Left renal pelvis (tissue), 4 donors: ENCODE data around the gene RNPEPL1. TPM values are rescaled to one million over a fixed set of nuclear protein-coding genes. Genes with fewer than 3 reads are reported as not detected.
"Not testable (repeated sequence)": the region's sequence is repeated elsewhere in the genome, so short reads cannot be mapped to it uniquely, and the experiment has no call there.

Source experiments
- DNase-seq, 4 donors: peaks; one replicate each; pipeline ENCODE4 v3.0.0-alpha.2; 2013; ENCODE audit warnings: low read depth in 4 of 4, low spot score in 3 of 4
- polyA plus RNA-seq, 4 donors: library from polyadenylated mRNA; unstranded; fragments of 120-200 nt; gene quantifications; one replicate each; pipeline ENCODE4 v1.2.1, GENCODE V29; 2013; ENCODE audit not compliant: insufficient read length in 4 of 4

Gene RNPEPL1
- polyA plus RNA-seq, 4 donors, result 16.7 to 33.8 (median 25.1) TPM

DNA sequence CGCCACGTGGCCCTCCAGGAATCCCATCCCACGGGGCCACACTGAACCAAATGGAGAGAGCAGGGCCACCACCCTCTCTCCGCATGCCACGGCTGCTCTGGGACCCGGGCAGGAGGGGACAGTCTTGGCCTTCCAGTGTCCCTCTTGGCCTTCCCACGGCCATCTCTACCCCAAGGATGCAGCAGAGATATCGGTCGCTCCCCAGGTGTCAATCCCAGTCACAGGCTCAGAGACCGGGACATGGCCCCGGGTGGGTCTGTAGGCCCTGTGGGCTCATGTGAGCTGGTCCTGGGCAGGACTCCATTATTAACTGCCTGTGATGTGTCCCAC lies 33.5 kb downstream of the RNPEPL1 start:
- DNase-seq, result no peak

DNA sequence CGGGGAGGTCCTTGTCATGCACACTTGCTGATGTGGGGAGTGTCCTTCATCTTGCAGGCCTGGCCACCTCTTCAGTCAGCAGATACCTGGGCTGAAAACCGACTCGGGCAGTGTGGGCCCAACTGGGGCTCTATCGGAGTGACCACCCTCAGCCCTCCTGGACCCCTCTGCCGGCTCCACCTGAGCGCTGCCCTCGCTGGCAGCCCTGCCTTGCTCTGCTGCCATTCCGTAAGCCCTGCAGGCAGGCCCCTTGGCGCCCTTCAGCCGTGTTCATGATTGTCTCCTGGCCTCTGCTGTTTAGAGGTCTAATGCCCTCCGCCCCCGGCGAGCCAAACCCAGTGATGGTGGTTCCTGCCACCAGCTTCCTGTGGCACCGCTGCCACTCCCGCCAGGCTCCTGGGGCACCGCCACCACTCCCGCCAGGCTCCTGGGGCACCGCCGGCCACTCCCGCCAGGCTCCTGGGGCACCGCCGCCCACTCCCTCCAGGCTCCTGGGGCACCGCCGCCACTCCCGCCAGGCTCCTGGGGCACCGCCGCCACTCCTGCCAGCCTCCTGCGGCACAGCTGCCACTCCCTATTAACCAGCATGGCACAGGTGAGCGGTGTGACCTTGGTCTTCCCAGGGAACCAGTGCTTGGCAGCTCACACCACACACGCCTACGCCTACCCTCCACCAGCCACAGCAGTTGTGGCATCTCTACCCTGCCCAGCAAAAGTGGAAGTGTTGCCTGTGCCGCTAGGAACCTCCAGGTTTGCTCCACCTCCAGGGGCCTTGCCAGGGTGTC lies 34.2 kb downstream of the RNPEPL1 start:
- no peak for DNase-seq

DNA sequence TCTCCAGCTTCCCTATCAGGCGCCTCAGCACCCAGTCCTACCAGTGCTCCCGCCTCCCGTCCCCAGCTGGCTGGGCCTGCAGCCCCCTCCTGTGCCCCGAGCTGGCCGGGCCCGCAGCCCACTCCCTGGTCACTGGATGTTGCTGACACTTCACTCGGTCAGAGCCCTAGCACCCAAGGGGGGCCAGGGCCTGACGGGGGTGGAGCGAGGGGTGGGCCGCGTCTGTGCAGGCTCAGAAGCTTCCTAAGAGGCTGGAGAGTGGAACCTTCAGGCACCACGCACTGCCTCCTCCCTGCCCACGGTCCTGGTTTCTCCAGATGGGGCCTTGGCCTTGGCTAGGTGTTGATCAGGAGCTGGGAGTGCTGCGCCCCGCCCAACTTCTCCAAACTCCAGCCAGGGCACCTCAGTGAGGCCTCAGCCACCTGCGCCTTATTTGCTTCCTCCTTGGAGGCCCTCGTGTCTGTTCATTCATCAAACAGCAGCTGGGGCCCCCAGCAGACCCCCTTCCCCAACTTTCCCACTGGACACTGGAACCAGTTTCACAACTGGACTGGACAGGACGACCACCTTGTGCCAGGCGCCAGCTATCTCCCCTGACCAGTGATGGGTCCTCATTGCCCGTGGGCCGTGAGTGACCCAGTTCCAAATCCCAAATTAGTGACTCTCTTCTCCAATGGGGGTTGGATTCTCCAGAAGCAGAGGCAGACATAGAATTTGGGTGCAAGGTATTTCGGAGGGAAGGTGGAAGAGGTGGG lies 35.0 kb downstream of the RNPEPL1 start:
- no peak for DNase-seq

DNA sequence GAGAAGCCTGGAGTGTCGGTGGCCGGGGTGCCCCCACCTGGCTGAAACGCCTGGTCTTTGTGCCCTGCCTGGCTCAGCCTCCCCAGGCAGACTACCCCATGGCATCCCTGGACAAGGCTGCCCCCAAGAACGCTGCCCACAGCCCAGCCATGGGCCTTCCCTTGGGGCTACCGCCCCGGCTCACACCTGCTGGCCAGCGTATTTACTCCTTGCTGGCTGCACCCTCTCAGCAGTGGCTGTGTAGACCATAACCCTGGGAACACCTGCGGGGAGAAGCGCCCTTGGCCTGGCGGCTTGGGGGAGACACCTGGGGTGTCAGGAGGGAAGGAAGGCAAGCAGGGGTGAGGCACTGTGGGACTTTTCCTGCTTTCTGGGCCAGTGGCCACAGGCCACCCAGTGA lies 35.6 kb downstream of the RNPEPL1 start:
- no peak for DNase-seq

DNA sequence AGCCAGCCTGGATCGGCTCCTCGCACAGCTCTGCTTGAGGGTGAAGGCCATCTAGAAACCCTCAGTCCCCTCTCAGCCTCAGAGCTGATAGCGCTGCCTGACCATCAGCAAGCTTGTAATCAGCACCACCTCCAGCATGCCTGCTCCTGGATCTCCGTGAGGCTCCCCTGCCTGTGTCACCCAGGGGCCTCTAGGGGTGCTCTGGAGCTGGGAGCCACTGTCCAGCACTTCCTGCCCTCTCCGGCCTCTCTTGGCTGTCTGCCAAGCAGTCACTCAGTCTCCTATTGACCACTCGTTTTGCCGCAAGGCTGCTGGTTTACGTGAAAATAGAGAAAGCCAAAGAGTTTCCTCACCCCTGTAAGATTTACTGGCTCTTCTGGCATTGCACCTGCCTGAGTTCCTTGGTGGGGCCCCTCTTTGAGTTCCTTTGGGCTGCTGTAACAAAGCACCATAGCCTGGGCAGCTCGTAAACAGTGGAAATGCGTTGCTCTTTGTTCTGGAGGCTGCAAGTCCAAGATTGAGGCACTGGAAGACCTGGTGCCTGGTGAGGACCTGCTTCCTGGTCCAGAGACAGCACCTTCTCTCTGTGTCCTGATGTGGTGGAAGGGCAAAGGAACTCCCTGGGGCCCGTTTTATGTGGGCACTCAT lies 36.1 kb downstream of the RNPEPL1 start:
- peak in 3 of 4 donors; percentile 39 to 59 (median 58) for DNase-seq

DNA sequence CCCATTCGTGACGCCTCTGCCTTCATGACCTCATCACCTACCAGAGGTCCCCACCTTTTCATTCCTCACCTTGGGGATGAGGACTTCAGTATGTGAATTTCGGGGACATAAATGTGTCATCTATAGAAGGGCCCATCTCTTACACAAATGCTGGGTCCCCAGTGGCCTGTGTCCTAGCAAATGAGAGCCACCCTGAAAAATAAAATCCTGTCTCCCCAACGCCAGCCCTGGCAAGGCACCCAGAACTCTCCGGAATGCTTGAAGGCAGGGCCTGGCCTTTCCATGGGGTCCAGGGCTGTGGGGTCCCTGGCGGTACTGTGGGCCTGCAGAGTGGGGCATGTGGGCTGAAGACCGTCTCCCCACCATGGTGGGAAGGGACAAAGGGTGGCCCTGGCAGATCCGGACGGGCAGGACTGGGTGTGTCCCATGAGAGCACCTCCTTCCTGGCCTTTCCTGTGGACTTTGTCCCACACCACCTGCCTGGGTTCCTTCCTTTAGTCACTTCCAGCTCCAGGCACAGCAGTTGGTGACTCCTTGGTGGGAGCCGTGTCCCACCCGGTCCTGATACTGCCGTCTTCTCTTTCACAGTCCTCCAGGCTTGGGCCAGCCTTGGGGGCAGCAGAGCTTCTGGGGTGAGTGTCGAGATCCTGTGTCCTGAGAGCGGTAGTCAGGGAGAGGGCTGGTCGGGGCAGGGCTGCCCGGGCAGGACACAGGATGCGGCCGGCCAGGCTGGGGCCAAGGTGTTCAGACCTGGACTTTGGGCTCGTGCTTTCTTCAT lies 36.8 kb downstream of the RNPEPL1 start:
- DNase-seq, result no peak

DNA sequence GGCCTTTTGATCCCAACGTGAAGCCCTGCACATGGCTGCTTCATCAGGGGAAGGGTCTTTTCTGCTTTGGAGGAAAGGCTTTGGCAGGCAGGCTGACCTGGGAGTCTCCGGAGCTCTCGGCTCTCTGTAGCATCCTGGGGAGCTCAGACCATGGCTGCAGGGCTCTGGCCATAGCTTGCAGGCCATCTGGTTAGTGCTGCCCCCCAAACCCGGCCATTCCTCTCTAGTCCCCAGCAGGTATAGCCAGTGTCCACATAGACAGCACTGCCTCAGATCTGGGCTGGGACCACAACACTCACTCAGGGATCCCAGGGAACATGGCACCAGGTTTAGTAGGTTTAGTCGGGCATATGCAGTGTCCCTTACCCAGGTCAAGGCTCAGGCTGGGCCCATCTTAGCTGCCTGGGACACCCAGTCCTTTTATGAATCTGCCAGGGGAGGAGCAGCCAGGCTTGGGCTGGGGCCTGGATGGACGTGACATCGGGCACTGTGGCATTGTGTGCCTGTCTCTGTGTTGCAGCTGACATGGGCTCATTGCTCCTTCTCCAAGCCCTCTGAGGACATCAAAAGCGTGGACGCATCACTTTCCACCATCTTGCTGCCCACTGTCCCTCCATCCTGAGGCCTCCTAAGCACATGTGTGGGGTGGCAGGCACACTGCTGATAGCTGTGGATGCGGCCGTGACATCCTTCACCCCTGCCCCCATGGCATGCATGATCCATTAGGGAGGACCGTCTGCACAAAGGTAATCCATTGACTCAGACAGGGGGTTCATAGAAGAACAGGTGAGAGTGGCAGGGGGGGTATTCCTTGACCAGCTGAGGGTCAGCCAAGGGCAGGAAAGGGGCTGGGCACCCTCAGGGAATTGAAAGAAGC lies 37.8 kb downstream of the RNPEPL1 start:
- DNase-seq, result no peak

DNA sequence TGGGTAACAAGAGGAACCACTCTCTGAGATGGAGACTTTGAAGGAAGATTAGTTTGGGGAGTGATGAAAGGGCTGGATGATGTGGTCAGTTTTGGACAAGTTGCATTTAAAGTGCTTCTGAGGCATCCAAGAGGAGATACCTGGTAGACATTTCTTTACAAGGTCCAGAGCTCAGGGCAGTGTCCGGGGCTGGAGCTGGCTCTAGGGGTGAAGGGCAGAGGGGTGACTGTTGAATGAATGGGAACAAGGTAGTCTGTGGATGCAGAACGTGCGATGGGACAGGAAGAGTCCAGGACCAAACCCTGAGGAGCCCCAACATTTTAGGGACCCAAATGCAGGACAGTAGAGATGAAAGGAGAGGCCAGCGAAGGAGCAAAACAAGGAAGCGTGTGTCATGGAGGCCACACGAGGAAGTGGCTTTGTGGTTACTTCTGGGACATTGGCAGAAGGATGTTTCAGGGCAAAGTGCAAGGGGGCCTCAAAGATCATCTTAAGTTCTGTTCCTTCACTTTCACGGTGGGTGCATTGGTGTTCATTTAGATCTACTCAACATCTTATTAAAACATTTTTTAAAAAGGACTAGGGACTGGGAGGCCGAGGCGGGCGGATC lies 43.4 kb downstream of the RNPEPL1 start:
- DNase-seq, result no peak

DNA sequence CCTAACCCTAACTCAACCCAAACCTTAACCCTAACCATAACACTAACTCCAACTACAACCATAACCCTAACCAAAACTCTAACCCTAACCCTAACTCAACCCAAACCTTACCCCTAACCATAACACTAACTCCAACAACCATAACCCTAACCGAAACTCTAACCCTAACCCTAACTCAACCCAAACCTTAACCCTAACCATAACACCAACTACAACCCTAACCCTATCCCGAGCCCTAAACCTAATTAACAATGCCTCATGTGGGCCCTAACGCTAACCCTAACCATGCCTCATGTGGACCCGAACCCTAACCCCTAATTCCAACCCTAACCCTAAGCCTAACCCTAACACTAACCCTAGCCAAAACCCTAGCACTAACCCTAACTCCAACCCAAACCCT lies 45.5 kb downstream of the RNPEPL1 start:
- DNase-seq, result no peak

DNA sequence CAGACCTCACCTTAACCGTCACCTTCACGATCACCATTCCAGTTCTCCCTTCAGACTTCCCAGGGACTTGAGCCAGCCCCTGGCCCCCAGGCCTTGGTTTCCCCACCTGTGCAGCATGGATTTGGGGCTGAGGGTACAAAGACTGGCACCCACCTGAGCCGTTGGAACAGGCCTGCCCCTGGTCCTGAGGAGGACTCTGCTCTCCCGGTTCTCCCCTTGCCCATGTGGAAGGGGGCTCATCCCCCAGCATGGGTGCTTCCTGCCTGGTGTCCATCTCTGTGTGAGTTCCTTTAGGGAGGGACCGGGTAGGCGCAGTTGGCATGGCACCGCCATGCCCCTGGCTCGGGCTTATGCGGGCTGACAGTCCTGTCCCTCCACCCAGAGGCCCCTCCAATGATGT lies 46.1 kb downstream of the RNPEPL1 start:
- no peak for DNase-seq

DNA sequence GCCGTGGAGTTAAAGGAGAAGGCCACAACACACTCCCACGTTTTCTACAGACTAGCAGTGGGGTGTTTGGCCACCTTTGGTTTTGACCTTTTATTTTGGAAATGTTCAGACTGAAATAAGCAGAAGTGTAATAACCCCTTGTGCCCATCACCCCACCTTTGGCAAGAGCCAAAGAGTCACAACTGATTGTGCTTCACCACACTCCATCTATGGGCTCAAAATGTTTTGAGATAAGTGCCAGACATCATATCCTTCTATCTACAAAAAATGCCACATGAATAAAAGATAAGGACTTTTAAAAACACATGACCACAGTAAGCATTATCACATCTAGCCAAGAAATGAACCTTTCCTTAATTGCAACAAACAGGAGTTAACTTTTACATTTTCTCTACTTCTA lies 47.1 kb downstream of the RNPEPL1 start:
- DNase-seq, result no peak

DNA sequence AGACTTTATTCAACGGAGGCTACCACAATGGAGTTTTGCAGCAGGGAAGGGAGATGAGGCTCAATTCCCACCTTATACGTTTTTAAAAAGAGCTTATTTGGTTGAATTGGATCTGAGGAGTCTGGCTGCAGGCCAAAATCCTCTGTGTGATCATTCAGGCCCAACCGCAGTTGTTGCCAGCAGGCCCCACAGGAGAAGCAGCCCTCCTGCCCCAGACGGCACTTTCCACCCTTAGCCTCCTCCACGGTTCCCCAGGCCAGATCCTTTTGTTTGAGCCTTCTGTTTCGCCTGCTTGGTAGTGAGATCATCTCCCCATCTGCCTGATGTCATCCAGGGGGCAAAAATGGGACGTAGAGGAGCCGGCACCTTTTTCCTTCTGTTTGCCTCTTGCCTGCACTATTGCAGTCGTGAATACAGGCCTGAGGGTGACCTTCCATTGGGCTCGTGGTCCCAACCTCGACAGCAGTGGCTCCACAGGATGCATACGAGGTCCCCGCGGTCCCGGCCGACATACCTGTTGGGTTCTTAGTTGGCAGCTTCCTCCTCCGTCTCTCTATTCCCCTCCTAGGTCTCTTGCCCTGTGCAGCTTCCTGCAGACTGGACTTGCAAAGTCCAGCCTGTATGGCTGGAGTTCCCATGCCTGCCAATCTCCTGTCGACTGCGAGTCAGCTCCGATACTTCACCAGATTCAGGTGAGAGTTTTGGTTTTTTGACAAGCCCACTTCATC lies 47.7 kb downstream of the RNPEPL1 start:
- DNase-seq, result no peak

DNA sequence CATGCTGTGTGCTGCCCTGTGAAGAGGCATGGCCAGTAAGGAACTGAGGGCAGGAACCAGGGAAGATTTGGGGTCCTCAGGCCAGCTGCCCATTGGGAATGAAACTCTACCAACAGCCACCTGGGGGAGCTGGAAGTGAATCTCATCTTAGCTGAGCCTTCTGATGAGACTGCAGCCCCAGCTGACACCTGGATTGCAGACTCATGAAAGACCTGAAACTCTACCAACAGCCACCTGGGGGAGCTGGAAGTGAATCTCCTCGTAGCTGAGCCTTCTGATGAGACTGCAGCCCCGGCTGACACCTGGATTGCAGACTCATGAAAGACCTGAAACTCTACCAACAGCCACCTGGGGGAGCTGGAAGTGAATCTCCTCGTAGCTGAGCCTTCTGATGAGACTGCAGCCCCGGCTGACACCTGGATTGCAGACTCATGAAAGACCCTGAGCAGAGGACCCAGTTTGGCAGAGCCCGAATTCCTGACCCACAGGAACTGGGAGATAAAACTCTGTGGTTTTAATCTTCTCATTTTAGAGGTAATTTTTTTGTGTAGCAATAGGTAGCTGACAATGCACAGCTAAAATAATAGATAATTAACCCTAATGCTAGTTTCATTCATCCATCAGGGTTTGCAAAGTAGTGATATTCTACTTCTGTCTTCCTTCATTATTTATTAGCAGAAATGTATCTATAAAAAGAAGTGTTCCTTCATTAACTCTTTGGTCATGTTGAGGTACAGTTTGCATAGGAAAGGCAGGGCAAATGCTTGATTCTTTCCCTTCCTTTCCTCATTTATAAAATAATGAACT lies 48.8 kb downstream of the RNPEPL1 start:
- DNase-seq, result not testable (repeated sequence)

DNA sequence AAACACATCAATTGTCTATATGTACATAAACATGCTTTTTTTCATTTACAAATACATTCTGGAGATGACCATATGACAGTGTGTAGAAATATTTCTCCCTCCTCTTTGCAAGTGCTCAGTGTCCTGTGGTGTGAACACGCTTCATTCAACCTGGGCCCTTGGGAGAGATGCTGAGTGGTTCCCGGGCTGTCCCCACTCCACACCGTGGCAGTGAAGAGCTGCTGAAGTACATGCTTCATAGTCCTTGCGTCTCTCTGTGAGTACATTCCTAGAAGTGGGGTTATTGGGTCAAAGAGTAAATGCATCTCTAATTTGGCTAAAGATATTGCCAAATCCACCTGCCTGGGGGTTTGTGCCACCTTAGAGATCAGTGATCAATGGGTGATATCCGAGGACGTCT lies 50.5 kb downstream of the RNPEPL1 start:
- DNase-seq, result no peak

DNA sequence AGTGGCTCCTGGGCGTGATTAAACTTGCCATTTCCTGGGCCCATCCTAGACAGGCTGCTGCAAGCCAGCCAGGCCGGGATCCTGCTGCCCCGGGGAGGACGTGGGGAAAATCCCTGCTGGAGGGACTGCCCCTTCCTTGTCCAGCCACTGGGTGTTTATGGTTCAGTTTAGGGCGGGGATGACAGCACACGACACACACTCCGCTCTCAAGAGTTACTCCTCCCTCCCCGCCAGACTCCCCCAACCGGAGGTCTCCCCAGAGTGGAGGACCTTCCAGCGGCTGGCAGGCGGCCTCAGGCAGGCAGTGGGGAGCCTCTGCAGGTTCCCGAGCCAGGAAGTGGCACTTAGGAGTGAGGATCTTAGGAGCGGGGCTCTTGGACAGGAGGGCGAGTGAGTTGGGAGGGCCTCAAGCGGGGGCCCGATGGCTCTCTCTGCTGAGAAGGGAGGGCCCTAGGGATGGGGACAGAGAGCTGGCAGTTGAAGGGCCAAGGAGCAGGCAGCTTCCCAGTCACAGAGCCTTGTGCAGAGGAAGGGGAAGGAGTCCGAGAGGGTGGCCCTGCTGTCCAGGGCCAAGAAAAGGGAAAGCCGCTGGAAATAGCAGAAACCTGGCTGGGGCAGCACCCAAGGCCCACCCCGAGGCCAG lies 51.3 kb downstream of the RNPEPL1 start:
- DNase-seq, result no peak

DNA sequence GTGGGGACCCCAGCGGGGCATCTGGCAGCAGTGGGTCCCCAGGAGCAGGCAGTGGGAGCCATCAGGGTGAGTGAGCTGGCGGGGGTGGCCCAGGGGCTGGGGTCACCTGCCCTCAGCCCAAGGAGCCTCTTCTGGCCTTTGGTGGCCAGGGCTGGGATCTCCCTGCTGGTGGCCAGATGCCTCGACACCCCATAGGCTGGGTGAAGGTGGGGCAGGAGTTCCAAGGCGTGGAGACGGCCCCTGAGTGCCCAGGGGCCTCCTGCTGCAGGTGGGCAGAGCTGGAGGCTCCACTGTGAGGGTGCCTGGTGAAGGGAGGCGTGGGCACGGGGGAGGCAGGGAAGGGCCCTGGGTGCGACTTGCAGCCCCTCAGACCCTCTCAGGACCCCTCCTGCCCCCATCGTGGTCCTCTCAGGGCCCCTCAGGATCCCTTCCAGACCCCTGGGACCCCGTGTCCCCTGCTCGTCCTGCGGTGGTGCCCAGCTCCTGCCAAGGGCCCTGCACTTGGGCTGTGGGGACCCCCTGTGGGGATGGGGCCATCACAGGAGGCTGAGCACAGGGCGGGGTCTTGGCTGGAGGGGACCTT lies 52.0 kb downstream of the RNPEPL1 start:
- no peak for DNase-seq

DNA sequence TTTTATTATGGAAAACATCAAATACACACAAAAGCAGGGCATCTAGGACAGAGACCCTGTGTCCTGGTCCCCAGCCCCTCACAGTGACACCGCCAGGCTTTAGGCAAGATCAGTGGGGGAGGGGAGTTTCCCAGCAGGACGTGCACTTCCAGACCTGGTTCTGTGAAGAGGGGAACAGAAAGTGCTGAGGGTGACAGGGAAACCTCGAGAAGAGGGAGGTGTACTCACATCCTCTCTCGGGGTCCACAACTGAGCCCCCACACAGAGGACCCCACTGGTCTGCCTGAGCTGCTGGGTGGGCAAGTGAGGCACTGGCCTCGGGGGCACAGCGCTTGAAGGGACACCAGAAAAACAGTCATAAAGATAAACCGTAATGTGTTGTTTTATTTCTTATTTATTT lies 52.6 kb downstream of the RNPEPL1 start:
- no peak for DNase-seq
